GM19455 (cell line): ENCODE results near the gene CACTIN.

Source experiments
- ATAC-seq: cut with Tn5 transposase; IDR thresholded peaks from one replicate; pipeline ENCODE4 v1.9.1; 2021; ENCODE audit not compliant: unreplicated experiment

CACTIN gene

GRCh38 chr19:3610745-3611717 is 15.6 kb downstream of the CACTIN start:
- ATAC-seq = no peak

- no peak for ATAC-seq
Observed at GRCh38 chr19:3609779-3610719, 16.5 kb downstream of the CACTIN start.

DNA sequence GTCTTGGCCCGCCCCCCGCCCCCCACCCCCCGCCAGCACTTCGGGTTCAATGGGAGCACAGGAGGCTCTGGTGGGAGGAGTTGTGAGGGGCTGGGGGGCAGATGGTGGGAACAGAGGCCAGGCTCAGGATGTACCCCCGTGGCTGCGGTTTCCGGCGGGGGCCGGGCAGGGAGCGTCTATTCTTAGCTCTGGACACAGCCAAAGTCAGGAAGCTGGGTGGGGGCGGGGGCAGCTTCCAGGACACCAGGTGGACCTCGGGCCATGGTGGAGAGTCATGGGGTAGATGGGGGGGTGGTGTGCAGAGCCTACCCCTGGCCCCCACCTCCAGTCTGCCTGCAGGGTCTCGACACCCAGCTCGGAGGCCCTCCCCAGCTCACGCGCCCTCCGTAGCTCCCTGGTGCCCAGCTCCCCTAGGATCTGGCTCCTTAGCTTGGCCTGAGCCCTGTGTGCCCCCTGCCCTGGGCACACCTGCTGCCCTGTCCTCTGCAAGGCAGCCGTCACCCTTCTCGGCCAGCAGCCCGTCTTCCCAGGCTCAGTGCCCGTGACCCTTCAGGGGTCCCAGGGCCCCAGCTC is 17.8 kb downstream of the CACTIN start:
- no peak for ATAC-seq

- no peak for ATAC-seq
Observed at GRCh38 chr19:3608079-3608641, 18.4 kb downstream of the CACTIN start.

GRCh38 chr19:3607303-3608078 is 19.1 kb downstream of the CACTIN start:
- ATAC-seq = no peak

GRCh38 chr19:3606690-3607289 is 19.8 kb downstream of the CACTIN start, which contains the start of gene TBXA2R:
Gene TBXA2R (minus strand): TSS chr19:3606875. CDS start chr19:3600634, 6,241 bp downstream.
- no peak for ATAC-seq

DNA sequence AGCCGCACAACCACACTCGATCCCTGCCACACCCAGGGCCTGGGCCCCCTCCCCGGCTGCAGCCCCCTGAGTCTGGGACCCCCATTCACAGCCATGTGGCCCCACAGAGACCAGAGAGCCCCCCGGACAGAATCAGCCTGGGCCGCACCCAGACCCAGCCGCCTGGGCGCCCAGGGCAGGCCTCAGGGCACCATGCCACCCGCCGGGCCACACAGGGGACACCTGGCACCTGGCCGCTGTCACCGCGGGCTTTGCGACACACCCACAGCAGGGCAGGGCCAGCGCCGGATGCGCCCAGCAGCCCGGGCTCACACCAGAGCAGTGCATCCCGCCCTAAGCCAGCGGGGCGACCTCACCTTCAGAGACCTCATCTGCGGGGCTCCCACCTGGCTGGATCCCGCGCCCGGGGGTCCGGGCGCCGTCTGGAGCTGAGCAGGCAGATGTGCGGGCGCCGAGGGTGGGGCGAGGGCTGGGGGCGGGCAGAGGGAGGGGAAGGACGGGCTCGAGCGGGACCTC is 20.4 kb downstream of the CACTIN start:
- ATAC-seq = no peak

DNA sequence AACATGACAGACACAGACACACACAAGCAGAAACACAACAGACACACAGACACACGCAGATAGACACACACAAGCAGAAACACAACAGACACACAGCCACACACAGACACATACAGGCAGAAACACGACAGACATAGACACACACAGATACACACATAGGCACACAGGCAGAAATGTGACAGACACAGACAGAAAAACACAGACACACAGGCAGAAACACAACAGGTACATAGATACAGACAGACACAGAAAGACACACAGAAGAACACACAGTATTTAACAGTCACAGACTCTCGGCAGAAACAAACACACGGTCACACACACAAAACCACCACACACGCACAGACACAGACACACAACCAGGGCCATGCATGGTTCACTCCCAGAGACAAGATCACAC is 20.8 kb downstream of the CACTIN start:
- no peak for ATAC-seq

- no peak for ATAC-seq
Observed at GRCh38 chr19:3605361-3605760, 21.2 kb downstream of the CACTIN start.

DNA sequence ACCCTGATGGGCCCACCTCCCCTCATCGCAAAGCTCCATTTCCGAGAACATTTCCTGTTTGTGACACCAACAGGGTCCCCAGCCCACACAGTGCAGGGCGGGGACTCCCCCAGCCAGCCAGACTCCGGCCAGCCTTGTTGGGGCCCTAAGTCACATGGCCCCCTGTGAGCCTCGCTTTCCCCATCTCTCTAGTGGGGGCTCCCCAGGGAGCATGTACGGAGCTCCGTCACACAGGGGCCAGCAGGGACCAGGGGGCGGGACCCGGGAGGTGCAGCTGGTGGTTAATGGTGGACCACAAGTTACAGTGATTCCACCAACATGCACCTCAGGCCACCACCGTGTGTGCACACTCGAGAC is 21.6 kb downstream of the CACTIN start:
- ATAC-seq = no peak

DNA sequence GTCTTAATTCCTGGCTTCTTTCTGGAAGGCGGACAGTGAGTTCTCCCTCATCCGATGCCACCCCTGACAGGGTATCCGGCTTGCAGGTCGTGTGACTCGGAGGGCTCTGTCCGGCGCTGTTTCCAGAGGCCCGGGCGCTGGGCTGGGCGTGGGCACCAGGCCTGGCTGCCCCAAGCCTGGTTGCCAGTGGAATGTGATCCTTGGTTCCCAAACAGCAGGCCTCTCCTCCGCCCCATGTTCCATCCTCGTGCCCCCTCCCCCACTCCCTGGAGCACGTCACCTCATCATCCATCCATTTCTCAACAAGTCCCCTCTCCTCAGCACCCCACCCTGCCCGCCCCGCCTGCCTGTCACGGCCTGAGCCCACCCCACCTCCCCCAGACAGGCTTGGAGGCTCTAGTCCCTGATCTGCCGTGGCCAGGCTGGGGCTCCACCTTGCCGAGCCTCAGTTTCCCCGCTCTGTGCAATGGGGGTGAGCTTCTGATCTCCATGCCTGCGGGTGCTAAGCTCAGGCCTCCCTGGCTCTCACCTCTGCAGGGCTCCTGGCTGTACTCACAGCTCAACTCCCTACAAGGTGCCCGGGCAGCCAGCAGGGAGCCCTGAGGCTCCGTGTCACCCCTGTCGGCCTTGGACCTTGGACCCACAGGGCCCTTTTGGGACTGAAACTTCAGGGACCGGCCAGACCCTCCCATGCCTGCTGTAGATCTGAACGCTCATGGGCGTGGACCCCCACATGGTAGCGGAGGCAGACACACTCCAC is 22.2 kb downstream of the CACTIN start:
- ATAC-seq = no peak

- ATAC-seq = no peak
Observed at GRCh38 chr19:3603121-3603811, 23.3 kb downstream of the CACTIN start.

- ATAC-seq = no peak
Observed at GRCh38 chr19:3601021-3601420, 25.6 kb downstream of the CACTIN start.

DNA sequence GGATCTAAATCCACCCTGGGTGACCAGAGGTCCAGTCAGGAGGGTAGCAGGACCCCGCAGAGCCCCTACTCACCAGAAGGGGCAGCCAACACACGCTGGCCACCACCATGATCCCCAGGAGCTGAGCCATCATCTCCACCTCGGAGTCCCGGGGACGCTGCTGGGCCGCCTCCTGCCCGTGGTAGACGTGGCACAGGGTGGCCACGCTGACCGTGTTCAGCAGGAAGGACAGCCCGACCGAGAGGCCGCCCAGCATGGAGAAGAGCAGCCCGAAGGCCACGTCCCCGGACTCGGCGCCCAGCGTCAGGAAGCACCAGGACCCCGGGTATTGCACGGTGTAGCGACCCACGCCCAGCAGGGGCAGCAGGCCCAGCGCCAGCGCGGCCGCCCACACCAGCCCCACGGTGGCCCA is 26.8 kb downstream of the CACTIN start:
- ATAC-seq = no peak

DNA sequence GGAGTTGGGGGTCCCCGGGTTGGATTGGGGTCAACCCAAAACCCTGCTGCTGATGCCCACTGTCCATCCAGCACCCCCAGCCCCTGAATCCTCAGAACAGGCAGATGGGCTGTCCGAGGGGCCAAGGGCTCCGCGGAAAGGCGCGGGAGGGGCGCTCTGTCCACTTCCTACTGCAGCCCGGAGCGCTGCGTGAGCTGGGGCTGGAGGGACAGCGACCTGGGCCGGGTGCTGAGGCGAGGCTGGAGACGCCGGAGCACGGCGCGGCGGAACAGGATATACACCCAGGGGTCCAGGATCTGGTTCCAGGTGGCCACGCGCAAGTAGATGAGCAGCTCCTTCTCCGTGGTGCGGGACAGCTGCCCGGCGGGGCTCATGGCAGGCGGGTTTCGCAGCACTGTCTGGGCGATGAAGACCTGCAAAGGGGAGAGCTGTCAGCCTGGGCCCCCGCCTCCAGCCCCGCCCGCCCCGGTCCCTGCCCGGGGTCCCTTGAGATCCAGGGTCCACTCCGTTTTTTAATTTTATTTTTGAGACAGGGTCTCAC is 31.0 kb downstream of the CACTIN start:
- ATAC-seq = no peak

DNA sequence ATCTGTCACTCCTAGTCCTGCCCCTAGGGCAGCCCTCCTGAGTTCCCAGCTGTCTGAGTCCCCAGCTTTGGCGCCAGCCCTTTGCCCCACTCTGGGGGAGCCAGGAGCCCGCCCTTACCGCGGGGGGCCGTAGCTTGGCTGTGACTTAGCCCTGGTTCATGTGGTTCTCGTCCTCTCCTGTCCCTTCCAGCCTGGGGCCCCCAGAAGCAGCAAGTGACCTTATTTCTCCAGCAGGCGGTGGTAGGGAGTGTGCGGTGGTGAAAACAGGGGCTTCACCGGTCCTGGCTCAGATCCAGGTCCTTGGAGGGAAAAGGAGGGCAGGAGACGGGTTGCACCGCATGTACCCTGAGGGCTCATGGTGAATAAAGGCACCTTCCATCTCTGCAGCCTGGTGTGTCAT is 33.4 kb downstream of the CACTIN start:
- ATAC-seq = no peak

DNA sequence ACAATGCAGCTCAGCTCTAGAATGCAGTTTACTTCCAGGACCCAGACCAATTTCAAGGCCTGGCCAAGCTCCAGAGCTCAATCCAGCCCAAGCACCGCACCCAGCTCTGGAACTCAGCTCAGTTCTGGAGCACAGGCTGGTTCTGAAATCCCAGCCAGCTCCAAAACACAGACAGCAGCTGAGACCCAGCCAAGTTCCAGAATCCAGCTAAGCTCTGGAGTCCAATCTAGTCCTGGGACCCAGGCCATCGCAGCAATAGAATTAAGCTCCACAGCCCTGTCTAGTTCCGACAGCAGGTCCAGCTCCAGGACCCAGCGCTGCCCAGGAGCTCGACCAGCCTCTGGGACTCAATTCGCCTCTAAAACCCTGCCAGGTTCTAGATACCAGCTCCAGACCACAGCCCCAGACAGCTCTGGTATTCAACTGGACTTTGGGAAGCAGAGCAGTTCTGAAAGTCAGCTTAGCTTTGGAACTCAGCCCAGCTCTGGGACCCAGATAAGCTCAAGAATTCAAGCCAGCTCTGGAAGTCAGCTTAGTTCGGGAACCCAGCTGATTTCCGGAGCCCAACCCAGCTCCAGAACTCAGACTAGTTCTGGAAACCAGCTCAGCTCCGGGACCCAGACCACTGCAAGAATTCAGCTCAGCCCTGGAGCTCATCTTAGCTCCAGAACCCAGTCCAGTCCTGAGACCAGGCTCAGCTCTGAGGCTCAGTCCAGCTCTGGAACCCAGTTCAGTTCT is 34.5 kb downstream of the CACTIN start:
- ATAC-seq = no peak
